ENCODE results near the gene CDHR2.

The CDHR2 gene

GRCh38 chr5:176629853-176630680 is 80.9 kb downstream of the CDHR2 start, which contains the start of the genes EIF4E1B and SNCB:
Gene EIF4E1B (plus strand): TSS chr5:176630675. CDS start chr5:176642788, 12,113 bp downstream.
Gene SNCB (minus strand): TSS chr5:176630534. CDS start chr5:176629654, 880 bp downstream.
- Histone ChIP-seq H2BK15ac (ENCODE audit: low read length) (no peak within 1 kb of the TSS), H3K27me3 (ENCODE audit: control insufficient read depth in 3 of 3, insufficient read depth in 3 of 3, low read depth in 1 of 3, low read length in 3 of 3) (peaks cover 7 to 93% (median 43%) of the 10 kb centered on the region in 3 experiments), H3K4me1 (ENCODE audit: control insufficient read depth in 2 of 2, insufficient read depth in 1 of 2, low read depth in 1 of 2, low read length in 2 of 2) (peaks cover 6 to 8% of the 10 kb centered on the region in 2 donors), H3K36me3 (replicated peaks in 1 of 2; ENCODE audit: control insufficient read depth in 2 of 2, insufficient read depth in 2 of 2, low read length in 2 of 2) (no peaks in the 10 kb centered on the region), H4K8ac (ENCODE audit: low read depth, low read length) (no peak within 1 kb of the TSS), H2BK12ac (ENCODE audit: low read length) (peak within 1 kb of the TSS; percentile 64), H4K91ac (ENCODE audit: low read depth, low read length, poor library complexity) (no peak within 1 kb of the TSS), H2BK120ac (ENCODE audit: low read depth, low read length) (peak within 1 kb of the TSS; percentile 32), H3K18ac (ENCODE audit: low read length) (peak within 1 kb of the TSS; percentile 92), H3K9ac (ENCODE audit: low read depth, low read length, poor library complexity) (peak within 1 kb of the TSS; percentile 72), H3K9me3 (replicated peaks in 1 of 2; ENCODE audit: control insufficient read depth in 2 of 2, insufficient read depth in 1 of 2, low read depth in 1 of 2, low read length in 2 of 2) (peaks cover 0 to under 1% of the 10 kb centered on the region in 2 donors), H2AK5ac (ENCODE audit: low read depth, low read length) (no peak within 1 kb of the TSS), H3K23ac (ENCODE audit: low read depth, low read length, poor library complexity) (peak within 1 kb of the TSS; percentile 87), H3K79me1 (ENCODE audit: low read depth, low read length) (no peaks in the 10 kb centered on the region), H3K4me2 (ENCODE audit: insufficient read depth, low read length, poor library complexity, severe bottlenecking) (peak within 1 kb of the TSS; percentile 94), H2AFZ (ENCODE audit: low read length) (peak within 1 kb of the TSS; percentile 85), H3K4ac (ENCODE audit: low read length) (no peak within 1 kb of the TSS), H3K27ac (replicated peaks; ENCODE audit: low read length) (no peak within 1 kb of the TSS), H2BK5ac (ENCODE audit: low read length) (no peak within 1 kb of the TSS), H3K14ac (ENCODE audit: low read length) (no peak within 1 kb of the TSS), H3K4me3 (ENCODE audit: low read length in 2 of 2) (peak within 1 kb of the TSS; percentile 25 to 76)
- WGBS, 2 donors (ENCODE audit: extremely low coverage in 2 of 2, insufficient read length in 2 of 2, insufficient replicate concordance in 1 of 2) = no CpG with 5 or more reads among the region's 94 CpGs
- peak; percentile 60 for DNase-seq (ENCODE audit: low spot score)

- no peak overlapping the region for H3K14ac ChIP-seq (ENCODE audit: low read length)
- H2BK5ac ChIP-seq (ENCODE audit: low read length) = no peak overlapping the region
- peaks cover 7 to 93% (median 43%) of the 10 kb centered on the region in 3 experiments for H3K27me3 ChIP-seq (ENCODE audit: control insufficient read depth in 3 of 3, insufficient read depth in 3 of 3, low read depth in 1 of 3, low read length in 3 of 3)
- no CpG with 5 or more reads among the region's 20 CpGs for WGBS, 2 donors (ENCODE audit: extremely low coverage in 2 of 2, insufficient read length in 2 of 2, insufficient replicate concordance in 1 of 2)
- peak overlapping the region; percentile 25 to 74 for H3K4me3 ChIP-seq (ENCODE audit: low read length in 2 of 2)
- no peak overlapping the region for H2BK15ac ChIP-seq (ENCODE audit: low read length)
- no peak overlapping the region for H4K8ac ChIP-seq (ENCODE audit: low read depth, low read length)
- no peak overlapping the region for H4K91ac ChIP-seq (ENCODE audit: low read depth, low read length, poor library complexity)
- peak overlapping the region; percentile 94 for H3K4me2 ChIP-seq (ENCODE audit: insufficient read depth, low read length, poor library complexity, severe bottlenecking)
- no peak overlapping the region for H2AK5ac ChIP-seq (ENCODE audit: low read depth, low read length)
- DNase-seq (ENCODE audit: low spot score) = no peak
- H3K23ac ChIP-seq (ENCODE audit: low read depth, low read length, poor library complexity) = no peak overlapping the region
- no peak overlapping the region for H3K18ac ChIP-seq (ENCODE audit: low read length)
- no peak overlapping the region for H2BK120ac ChIP-seq (ENCODE audit: low read depth, low read length)
- no peaks in the 10 kb centered on the region for H3K36me3 ChIP-seq (replicated peaks in 1 of 2; ENCODE audit: control insufficient read depth in 2 of 2, insufficient read depth in 2 of 2, low read length in 2 of 2)
- peaks cover 6 to 8% of the 10 kb centered on the region in 2 donors for H3K4me1 ChIP-seq (ENCODE audit: control insufficient read depth in 2 of 2, insufficient read depth in 1 of 2, low read depth in 1 of 2, low read length in 2 of 2)
- peaks cover 0 to 5% of the 10 kb centered on the region in 2 donors for H3K9me3 ChIP-seq (replicated peaks in 1 of 2; ENCODE audit: control insufficient read depth in 2 of 2, insufficient read depth in 1 of 2, low read depth in 1 of 2, low read length in 2 of 2)
- H2AFZ ChIP-seq (ENCODE audit: low read length) = peak overlapping the region; percentile 85
- no peak overlapping the region for H3K27ac ChIP-seq (replicated peaks; ENCODE audit: low read length)
- H3K9ac ChIP-seq (ENCODE audit: low read depth, low read length, poor library complexity) = no peak overlapping the region
- H2BK12ac ChIP-seq (ENCODE audit: low read length) = no peak overlapping the region
- no peak overlapping the region for H3K4ac ChIP-seq (ENCODE audit: low read length)
- H3K79me1 ChIP-seq (ENCODE audit: low read depth, low read length) = no peaks in the 10 kb centered on the region
These were observed 81.6 kb downstream of the CDHR2 start for GRCh38 chr5:176630681-176631222.

- H2BK5ac ChIP-seq (ENCODE audit: low read length) = no peak overlapping the region
- no peak overlapping the region for H2BK12ac ChIP-seq (ENCODE audit: low read length)
- no peak overlapping the region for H3K23ac ChIP-seq (ENCODE audit: low read depth, low read length, poor library complexity)
- H3K14ac ChIP-seq (ENCODE audit: low read length) = no peak overlapping the region
- H4K91ac ChIP-seq (ENCODE audit: low read depth, low read length, poor library complexity) = no peak overlapping the region
- no peak overlapping the region for H2BK120ac ChIP-seq (ENCODE audit: low read depth, low read length)
- WGBS, 2 donors (ENCODE audit: extremely low coverage in 2 of 2, insufficient read length in 2 of 2, insufficient replicate concordance in 1 of 2) = no CpG with 5 or more reads among the region's 7 CpGs
- H3K9me3 ChIP-seq (replicated peaks in 1 of 2; ENCODE audit: control insufficient read depth in 2 of 2, insufficient read depth in 1 of 2, low read depth in 1 of 2, low read length in 2 of 2) = peaks cover 0 to 5% of the 10 kb centered on the region in 2 donors
- H3K27ac ChIP-seq (replicated peaks; ENCODE audit: low read length) = no peak overlapping the region
- H2AK5ac ChIP-seq (ENCODE audit: low read depth, low read length) = no peak overlapping the region
- DNase-seq (ENCODE audit: low spot score) = no peak
- H2AFZ ChIP-seq (ENCODE audit: low read length) = no peak overlapping the region
- no peak overlapping the region for H3K4me3 ChIP-seq (ENCODE audit: low read length in 2 of 2)
- peaks cover 6 to 8% of the 10 kb centered on the region in 2 donors for H3K4me1 ChIP-seq (ENCODE audit: control insufficient read depth in 2 of 2, insufficient read depth in 1 of 2, low read depth in 1 of 2, low read length in 2 of 2)
- H3K9ac ChIP-seq (ENCODE audit: low read depth, low read length, poor library complexity) = no peak overlapping the region
- H3K36me3 ChIP-seq (replicated peaks in 1 of 2; ENCODE audit: control insufficient read depth in 2 of 2, insufficient read depth in 2 of 2, low read length in 2 of 2) = no peaks in the 10 kb centered on the region
- H3K79me1 ChIP-seq (ENCODE audit: low read depth, low read length) = no peaks in the 10 kb centered on the region
- no peak overlapping the region for H3K4ac ChIP-seq (ENCODE audit: low read length)
- no peak overlapping the region for H3K4me2 ChIP-seq (ENCODE audit: insufficient read depth, low read length, poor library complexity, severe bottlenecking)
- H4K8ac ChIP-seq (ENCODE audit: low read depth, low read length) = no peak overlapping the region
- H2BK15ac ChIP-seq (ENCODE audit: low read length) = no peak overlapping the region
- no peak overlapping the region for H3K18ac ChIP-seq (ENCODE audit: low read length)
- peaks cover 7 to 91% (median 43%) of the 10 kb centered on the region in 3 experiments for H3K27me3 ChIP-seq (ENCODE audit: control insufficient read depth in 3 of 3, insufficient read depth in 3 of 3, low read depth in 1 of 3, low read length in 3 of 3)
These were observed 82.5 kb downstream of the CDHR2 start for GRCh38 chr5:176631383-176632200.

All from neuronal stem cell (in vitro differentiated cells).